H1 (cell line): Measurements from ENCODE around the gene PAIP2.

Experiments used
- BRCA1 ChIP-seq: IDR thresholded peaks from 2 replicates; pipeline ENCODE4 v1.6.1; 2012; ENCODE audit warnings: low read depth, low read length, improper control_type of control experiment
- POLR2AphosphoS5 ChIP-seq: IDR thresholded peaks from 2 replicates; pipeline ENCODE4 v1.6.1; 2011; ENCODE audit warnings: low read depth, low read length
- RAD21 ChIP-seq, 2 experiments: IDR thresholded peaks in 1 of 2; conservative IDR thresholded peaks in 1 of 2; 2 replicates each; pipeline ENCODE4 v1.6.1; 2011; ENCODE audit warnings: low read depth in 2 of 2, low read length in 2 of 2, improper control_type of control experiment in 1 of 2, inconsistent platforms in 1 of 2, mild to moderate bottlenecking in 1 of 2, moderate library complexity in 1 of 2
- SP2 ChIP-seq: IDR thresholded peaks from 2 replicates; pipeline ENCODE4 v1.6.1; 2012; ENCODE audit warnings: mild to moderate bottlenecking, low read length, inconsistent platforms
- TAF1 ChIP-seq: IDR thresholded peaks from 2 replicates; pipeline ENCODE4 v1.6.1; 2011; ENCODE audit warnings: mild to moderate bottlenecking, low read depth, low read length
- USF2 ChIP-seq: IDR thresholded peaks from 2 replicates; pipeline ENCODE4 v1.6.1; 2011; ENCODE audit warnings: low read length, improper control_type of control experiment
- YY1 ChIP-seq: IDR thresholded peaks from 2 replicates; pipeline ENCODE4 v1.6.1; 2011; ENCODE audit warnings: low read depth, mild to moderate bottlenecking, low read length
- TF ChIP-seq, protein P1 (sequence below), 3 experiments: IDR thresholded peaks; 1 replicate in 2 of 3; 2 replicates in 1 of 3; pipeline versions ENCODE4 v1.5.1 to v1.6.1; 2011; ENCODE audit warnings: low read length in 3 of 3, mild to moderate bottlenecking in 3 of 3, inconsistent platforms in 2 of 3, low read depth in 1 of 3, moderate library complexity in 1 of 3; ENCODE audit not compliant: insufficient read depth in 1 of 3; ENCODE audit errors: control extremely low read depth in 1 of 3
- TF ChIP-seq, protein P2 (sequence below): IDR thresholded peaks from 2 replicates; pipeline ENCODE4 v1.6.1; 2011; ENCODE audit warnings: low read depth, mild to moderate bottlenecking, low read length; ENCODE audit not compliant: insufficient read depth

GRCh38 chr5:139413963-139414362 is 72.3 kb downstream of the PAIP2 start:
- TF ChIP-seq, protein P1, sequence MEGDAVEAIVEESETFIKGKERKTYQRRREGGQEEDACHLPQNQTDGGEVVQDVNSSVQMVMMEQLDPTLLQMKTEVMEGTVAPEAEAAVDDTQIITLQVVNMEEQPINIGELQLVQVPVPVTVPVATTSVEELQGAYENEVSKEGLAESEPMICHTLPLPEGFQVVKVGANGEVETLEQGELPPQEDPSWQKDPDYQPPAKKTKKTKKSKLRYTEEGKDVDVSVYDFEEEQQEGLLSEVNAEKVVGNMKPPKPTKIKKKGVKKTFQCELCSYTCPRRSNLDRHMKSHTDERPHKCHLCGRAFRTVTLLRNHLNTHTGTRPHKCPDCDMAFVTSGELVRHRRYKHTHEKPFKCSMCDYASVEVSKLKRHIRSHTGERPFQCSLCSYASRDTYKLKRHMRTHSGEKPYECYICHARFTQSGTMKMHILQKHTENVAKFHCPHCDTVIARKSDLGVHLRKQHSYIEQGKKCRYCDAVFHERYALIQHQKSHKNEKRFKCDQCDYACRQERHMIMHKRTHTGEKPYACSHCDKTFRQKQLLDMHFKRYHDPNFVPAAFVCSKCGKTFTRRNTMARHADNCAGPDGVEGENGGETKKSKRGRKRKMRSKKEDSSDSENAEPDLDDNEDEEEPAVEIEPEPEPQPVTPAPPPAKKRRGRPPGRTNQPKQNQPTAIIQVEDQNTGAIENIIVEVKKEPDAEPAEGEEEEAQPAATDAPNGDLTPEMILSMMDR (IDR thresholded peaks at IDR 0.05; ENCODE audit: control extremely low read depth in 1 of 3, insufficient read depth in 1 of 3, low read depth in 1 of 3, low read length in 3 of 3): no peak
- TF ChIP-seq TAF1: no peak
- TF ChIP-seq RAD21 (IDR thresholded peaks at IDR 0.05 in 1 of 2, conservative IDR thresholded peaks at IDR 0.05 in 1 of 2; ENCODE audit: low read depth in 2 of 2, low read length in 2 of 2): no peak
- TF ChIP-seq BRCA1: no peak
- TF ChIP-seq YY1: no peak
- TF ChIP-seq POLR2AphosphoS5: no peak
- TF ChIP-seq USF2: no peak
- TF ChIP-seq, protein P2, sequence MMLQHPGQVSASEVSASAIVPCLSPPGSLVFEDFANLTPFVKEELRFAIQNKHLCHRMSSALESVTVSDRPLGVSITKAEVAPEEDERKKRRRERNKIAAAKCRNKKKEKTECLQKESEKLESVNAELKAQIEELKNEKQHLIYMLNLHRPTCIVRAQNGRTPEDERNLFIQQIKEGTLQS: no peak
- TF ChIP-seq SP2: no peak
